Measurements from ENCODE around the gene CCDC102B. TPM values are rescaled to one million over a fixed set of nuclear protein-coding genes. Genes with fewer than 3 reads are reported as not detected.
A peak's percentile ranks its signal among the peaks of the same experiment; 100 is the strongest.
"Not testable (repeated sequence)": the region's sequence is repeated elsewhere in the genome, so short reads cannot be mapped to it uniquely, and the experiment has no call there.

CCDC102B gene
- total RNA-seq, 1 donor = 3.1 TPM

DNA sequence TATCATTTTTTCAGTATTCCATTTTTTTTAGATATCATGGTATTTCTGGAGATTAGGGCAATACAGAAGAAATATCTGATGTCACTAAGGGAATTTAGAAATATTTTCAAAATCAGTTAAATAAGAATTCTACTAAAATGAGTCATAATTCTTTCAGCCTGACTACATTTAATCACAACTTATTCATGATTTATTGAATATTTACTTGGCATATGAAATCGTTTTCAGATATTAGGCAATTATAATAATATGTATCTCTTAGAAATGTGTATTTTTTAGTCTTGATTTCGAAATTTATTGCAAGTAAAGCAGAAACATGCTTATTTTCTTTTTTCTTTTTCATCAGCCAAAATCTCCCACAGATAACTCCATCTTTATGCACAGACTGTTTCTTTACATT, 142.2 kb downstream of the CCDC102B start:
- H3K4me3 ChIP-seq (ENCODE audit: low read depth, low read length) = no peak overlapping the region
- TF ChIP-seq, protein P1, sequence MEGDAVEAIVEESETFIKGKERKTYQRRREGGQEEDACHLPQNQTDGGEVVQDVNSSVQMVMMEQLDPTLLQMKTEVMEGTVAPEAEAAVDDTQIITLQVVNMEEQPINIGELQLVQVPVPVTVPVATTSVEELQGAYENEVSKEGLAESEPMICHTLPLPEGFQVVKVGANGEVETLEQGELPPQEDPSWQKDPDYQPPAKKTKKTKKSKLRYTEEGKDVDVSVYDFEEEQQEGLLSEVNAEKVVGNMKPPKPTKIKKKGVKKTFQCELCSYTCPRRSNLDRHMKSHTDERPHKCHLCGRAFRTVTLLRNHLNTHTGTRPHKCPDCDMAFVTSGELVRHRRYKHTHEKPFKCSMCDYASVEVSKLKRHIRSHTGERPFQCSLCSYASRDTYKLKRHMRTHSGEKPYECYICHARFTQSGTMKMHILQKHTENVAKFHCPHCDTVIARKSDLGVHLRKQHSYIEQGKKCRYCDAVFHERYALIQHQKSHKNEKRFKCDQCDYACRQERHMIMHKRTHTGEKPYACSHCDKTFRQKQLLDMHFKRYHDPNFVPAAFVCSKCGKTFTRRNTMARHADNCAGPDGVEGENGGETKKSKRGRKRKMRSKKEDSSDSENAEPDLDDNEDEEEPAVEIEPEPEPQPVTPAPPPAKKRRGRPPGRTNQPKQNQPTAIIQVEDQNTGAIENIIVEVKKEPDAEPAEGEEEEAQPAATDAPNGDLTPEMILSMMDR (IDR thresholded peaks at IDR 0.05; ENCODE audit: insufficient read depth, low read length) = no peak
- DNase-seq (ENCODE audit: low read depth) = peak; percentile 4

DNA sequence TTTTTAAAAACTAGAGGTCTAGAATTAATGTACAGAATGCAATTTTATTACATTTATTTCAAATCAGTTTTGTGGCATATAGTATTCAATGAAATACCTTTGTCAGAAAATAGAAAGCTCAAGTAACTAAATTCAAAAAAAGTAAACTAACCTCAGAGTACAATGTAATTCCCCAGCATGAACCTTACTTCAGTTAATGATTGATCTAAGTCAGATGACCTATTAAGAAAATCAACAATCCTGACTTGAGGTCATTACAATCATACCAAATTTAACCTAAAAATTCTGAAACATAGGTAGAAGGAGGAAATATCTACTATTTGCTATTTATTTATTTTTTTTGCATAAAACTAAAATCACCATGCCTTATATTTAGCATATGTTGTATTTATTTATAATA, 142.9 kb downstream of the CCDC102B start:
- no peak for DNase-seq (ENCODE audit: low read depth)
- H3K4me3 ChIP-seq (ENCODE audit: low read depth, low read length) = no peak overlapping the region
- TF ChIP-seq, protein P1 (IDR thresholded peaks at IDR 0.05; ENCODE audit: insufficient read depth, low read length) = no peak

DNA sequence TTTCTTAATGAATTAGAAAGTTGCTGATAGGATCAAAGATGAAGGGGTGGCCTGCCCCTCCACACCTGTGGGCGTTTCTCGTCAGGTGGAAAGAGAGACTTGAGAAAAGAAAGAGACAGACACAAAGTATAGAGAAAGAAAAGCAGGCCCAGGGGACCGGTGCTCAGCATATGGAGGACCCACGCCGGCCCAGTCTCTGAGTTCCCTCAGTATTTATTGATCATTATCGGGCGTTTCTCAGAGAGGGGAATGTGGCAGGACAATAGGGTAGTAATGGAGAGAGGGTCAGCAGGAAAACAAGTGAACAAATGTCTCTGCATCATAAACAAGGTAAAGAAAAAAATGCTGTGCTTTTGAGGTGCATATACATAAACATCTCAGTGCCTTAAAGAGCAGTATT, 144.3 kb downstream of the CCDC102B start:
- H3K4me3 ChIP-seq (ENCODE audit: low read depth, low read length) = no peak overlapping the region
- TF ChIP-seq, protein P1 (IDR thresholded peaks at IDR 0.05; ENCODE audit: insufficient read depth, low read length) = no peak

DNA sequence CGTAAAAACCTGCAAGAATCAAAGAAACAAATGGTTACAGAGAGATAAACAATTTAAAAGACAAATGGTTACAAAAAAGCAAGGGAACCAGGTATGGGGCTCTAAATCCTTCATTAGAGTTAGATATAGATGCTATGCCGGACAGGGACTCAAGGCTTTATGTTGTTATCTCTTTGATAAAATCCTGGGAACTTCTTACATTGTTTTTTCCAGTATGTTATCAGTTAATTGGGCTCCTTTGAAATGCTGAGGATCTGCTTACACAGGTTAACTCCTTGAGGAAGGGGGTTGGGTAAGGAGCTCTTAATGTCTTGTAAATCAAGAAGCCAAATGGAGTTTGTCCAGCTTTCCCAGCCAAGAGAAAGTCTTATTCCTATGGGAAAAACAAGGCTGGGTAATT, 146.0 kb downstream of the CCDC102B start:
- not testable (repeated sequence) for DNase-seq (ENCODE audit: low read depth); H3K4me3 ChIP-seq (ENCODE audit: low read depth, low read length)

More for the DNA sequence above, 144.3 kb downstream of the CCDC102B start:
- DNase-seq (ENCODE audit: low read depth) = no peak

DNA sequence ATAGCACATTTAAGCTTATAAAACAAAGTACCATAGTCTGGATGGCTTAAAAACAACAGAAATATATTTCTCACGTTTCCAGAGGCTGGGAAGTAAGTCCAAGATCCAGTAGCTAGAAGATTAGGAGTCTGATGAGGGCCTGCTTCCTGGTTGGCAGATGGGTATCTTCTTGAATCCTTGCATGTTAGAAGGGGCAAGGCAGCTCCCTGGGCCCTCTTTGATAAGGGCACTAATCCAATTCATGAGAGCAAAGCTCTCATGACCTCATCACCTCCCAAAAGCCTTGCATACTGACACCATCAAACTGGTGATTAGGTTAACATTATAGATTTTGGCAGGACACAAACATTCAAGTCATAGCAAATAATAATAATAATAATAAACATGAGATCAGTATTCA, 146.4 kb downstream of the CCDC102B start:
- H3K4me3 ChIP-seq (ENCODE audit: low read depth, low read length) = no peak overlapping the region
- no peak for DNase-seq (ENCODE audit: low read depth)
- TF ChIP-seq, protein P1 (IDR thresholded peaks at IDR 0.05; ENCODE audit: insufficient read depth, low read length) = no peak

DNA sequence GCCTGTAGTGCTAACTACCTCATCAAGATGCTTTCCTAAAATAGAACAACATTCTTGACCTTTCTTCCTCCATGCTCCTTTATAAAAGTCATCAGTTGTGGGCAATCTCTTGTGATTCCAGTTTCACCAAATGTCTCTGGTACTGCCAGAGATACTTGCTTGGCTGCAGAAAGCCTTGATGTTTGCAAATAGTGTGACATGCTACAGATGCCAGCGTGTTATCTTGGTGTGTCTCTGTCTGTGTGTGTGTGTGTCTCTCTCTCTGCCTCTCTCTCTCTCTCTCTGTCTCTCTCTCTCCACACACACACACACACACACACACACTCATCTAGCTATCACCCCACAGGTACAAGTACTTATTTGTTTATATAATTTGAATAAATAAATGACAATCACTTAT, 146.9 kb downstream of the CCDC102B start:
- DNase-seq (ENCODE audit: low read depth) = no peak
- no peak overlapping the region for H3K4me3 ChIP-seq (ENCODE audit: low read depth, low read length)
- TF ChIP-seq, protein P1 (IDR thresholded peaks at IDR 0.05; ENCODE audit: insufficient read depth, low read length) = no peak

DNA sequence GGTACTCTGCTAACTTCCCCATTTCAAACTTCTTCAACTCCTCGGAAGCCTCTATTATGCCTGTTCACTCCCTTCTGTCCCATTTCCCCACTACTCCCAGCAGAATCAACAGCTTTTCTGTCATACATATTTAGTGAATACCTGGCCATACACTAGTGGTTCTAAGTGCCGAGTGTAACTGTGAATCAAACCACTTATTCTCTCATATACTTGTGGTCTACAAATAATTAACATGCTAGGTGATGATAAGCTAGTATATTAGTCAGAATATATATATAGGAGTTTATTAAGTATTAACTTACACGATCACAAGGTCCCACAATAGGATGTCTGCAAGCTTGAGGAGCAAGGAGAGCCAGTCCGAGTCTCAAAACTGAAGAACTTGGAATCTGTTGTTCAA, 150.7 kb downstream of the CCDC102B start:
- no peak overlapping the region for H3K4me3 ChIP-seq (ENCODE audit: low read depth, low read length)
- TF ChIP-seq, protein P1 (IDR thresholded peaks at IDR 0.05; ENCODE audit: insufficient read depth, low read length) = no peak
- DNase-seq (ENCODE audit: low read depth) = no peak
